H1 (cell line): ENCODE measurements around the gene C3orf38. TPM values are rescaled to one million over a fixed set of nuclear protein-coding genes. Genes with fewer than 3 reads are reported as not detected.

Experiments
- CTCF ChIA-PET: fragments of 300-600 bp; sonication (Branson Sonifier 250); formaldehyde crosslinking; loops from one replicate; lab custom pipeline; 2021; ENCODE audit not compliant: partially characterized antibody; lab: Charles Lee
- POLR2A ChIA-PET: fragments of 300-600 bp; sonication (Branson Sonifier 250); formaldehyde crosslinking; loops from one replicate; lab custom pipeline; 2021; ENCODE audit warnings: inconsistent platforms; ENCODE audit not compliant: partially characterized antibody; lab: Charles Lee
- DNase-seq, 2 experiments: peaks; one replicate each; pipeline versions ENCODE4 v3.0.0 to v3.0.0-alpha.2; 2010 to 2022; ENCODE audit warnings: low spot score in 2 of 2, low read depth in 1 of 2, mixed read lengths in 1 of 2
- FAIRE-seq: peaks from 2 replicates; lab custom pipeline; 2011; peaks lifted over from hg19 to GRCh38; lab: Jason Lieb, UNC
- H2AFZ ChIP-seq: 2 replicates; pipeline ENCODE4 v1.8.1; 2012; ENCODE audit warnings: low read length, inconsistent platforms
- H2AK5ac ChIP-seq: 2 replicates; pipeline ENCODE4 v1.6.1; 2013; ENCODE audit warnings: low read depth, low read length
- H2BK120ac ChIP-seq: replicated peaks from 2 replicates; pipeline ENCODE3; 2013; ENCODE audit warnings: low read depth, low read length, inconsistent platforms
- H2BK12ac ChIP-seq: 2 replicates; pipeline ENCODE4 v1.6.1; 2013; ENCODE audit warnings: low read depth, low read length
- H2BK15ac ChIP-seq: 2 replicates; pipeline ENCODE4 v1.6.1; 2013; ENCODE audit warnings: low read length
- H2BK20ac ChIP-seq: 2 replicates; pipeline ENCODE4 v1.6.1; 2013; ENCODE audit warnings: low read length
- H2BK5ac ChIP-seq: 2 replicates; pipeline ENCODE4 v1.6.1; 2013; ENCODE audit warnings: low read depth, low read length
- H3K14ac ChIP-seq: 2 replicates; pipeline ENCODE4 v1.6.1; 2013; ENCODE audit warnings: inconsistent platforms; ENCODE audit not compliant: insufficient read length
- H3K18ac ChIP-seq: 2 replicates; pipeline ENCODE4 v1.6.1; 2013; ENCODE audit warnings: low read length; ENCODE audit errors: extremely low read depth
- H3K23ac ChIP-seq: 2 replicates; pipeline ENCODE4 v1.6.1; 2013; ENCODE audit warnings: inconsistent platforms; ENCODE audit not compliant: insufficient read length
- H3K23me2 ChIP-seq: 2 replicates; pipeline ENCODE4 v1.6.1; 2013; ENCODE audit warnings: low read depth, low read length
- H3K27ac ChIP-seq: 2 replicates; pipeline ENCODE4 v1.6.1; 2011; ENCODE audit warnings: low read depth, low read length, inconsistent platforms
- H3K27me3 ChIP-seq, 4 experiments: replicated peaks in 1 of 4; 1 replicate in 1 of 4; 2 replicates in 3 of 4; pipeline versions ENCODE4 v1.6.1 to v1.8.1; 2011 to 2013; ENCODE audit warnings: low read length in 3 of 4, mild to moderate bottlenecking in 3 of 4, inconsistent platforms in 2 of 4, mixed read lengths in 2 of 4, moderate library complexity in 1 of 4; ENCODE audit not compliant: control insufficient read depth in 3 of 4, insufficient read depth in 3 of 4; ENCODE audit errors: extremely low read depth in 1 of 4
- H3K36me3 ChIP-seq, 4 experiments: 2 replicates each; pipeline versions ENCODE4 v1.6.1 to v1.8.1; 2011 to 2013; ENCODE audit warnings: mild to moderate bottlenecking in 4 of 4, low read length in 3 of 4, moderate library complexity in 2 of 4, control low read depth in 1 of 4, inconsistent platforms in 1 of 4; ENCODE audit not compliant: insufficient read depth in 4 of 4, control insufficient read depth in 2 of 4
- H3K4ac ChIP-seq: replicated peaks from 2 replicates; pipeline ENCODE3; 2013; ENCODE audit warnings: low read length, low read depth, mixed read lengths, inconsistent platforms; ENCODE audit not compliant: insufficient read length
- H3K4me1 ChIP-seq, 4 experiments: replicated peaks in 1 of 4; 1 replicate in 1 of 4; 2 replicates in 3 of 4; pipeline versions ENCODE4 v1.6.1 to v1.8.1; 2011 to 2013; ENCODE audit warnings: low read length in 3 of 4, inconsistent platforms in 2 of 4, mixed read lengths in 1 of 4; ENCODE audit not compliant: insufficient read depth in 4 of 4, control insufficient read depth in 3 of 4
- H3K4me2 ChIP-seq, 2 experiments: 2 replicates each; pipeline versions ENCODE4 v1.6.1 to v1.8.1; 2011 to 2013; ENCODE audit warnings: low read depth in 2 of 2, low read length in 2 of 2, control low read depth in 1 of 2, inconsistent platforms in 1 of 2, mild to moderate bottlenecking in 1 of 2; ENCODE audit not compliant: insufficient read depth in 1 of 2
- H3K4me3 ChIP-seq, 4 experiments: fragments of 200-600, 300-600 bp in 1 of 4; sonication (generic), shearing (Covaris generic), sonication (Bioruptor Twin) in 1 of 4; 2 replicates each; pipeline versions ENCODE4 v1.5.1 to v1.8.1; 2011 to 2016; ENCODE audit warnings: low read length in 4 of 4, low read depth in 3 of 4, control low read depth in 2 of 4, inconsistent platforms in 2 of 4, mild to moderate bottlenecking in 2 of 4, mixed read lengths in 1 of 4, moderate library complexity in 1 of 4; ENCODE audit not compliant: insufficient read depth in 2 of 4; ENCODE audit errors: extremely low read depth in 1 of 4
- H3K56ac ChIP-seq: replicated peaks from 2 replicates; pipeline ENCODE3; 2013; ENCODE audit warnings: low read depth, mild to moderate bottlenecking, mixed read lengths, low read length, inconsistent platforms; ENCODE audit not compliant: insufficient read length
- H3K79me1 ChIP-seq: 2 replicates; pipeline ENCODE4 v1.6.1; 2013; ENCODE audit warnings: low read depth, low read length, control low read depth
- H3K79me2 ChIP-seq, 2 experiments: 2 replicates each; pipeline versions ENCODE4 v1.6.1 to v1.8.1; 2012 to 2013; ENCODE audit warnings: low read length in 2 of 2, mild to moderate bottlenecking in 2 of 2, inconsistent platforms in 1 of 2; ENCODE audit not compliant: insufficient read depth in 2 of 2, control insufficient read depth in 1 of 2
- H3K9ac ChIP-seq, 4 experiments: replicated peaks in 1 of 4; 1 replicate in 1 of 4; 2 replicates in 3 of 4; pipeline versions ENCODE4 v1.6.1 to v1.8.1; 2011 to 2013; ENCODE audit warnings: low read depth in 3 of 4, low read length in 3 of 4, control low read depth in 2 of 4, mild to moderate bottlenecking in 2 of 4, moderate library complexity in 2 of 4, inconsistent platforms in 1 of 4; ENCODE audit errors: extremely low read depth in 1 of 4
- H3K9me3 ChIP-seq, 2 experiments: 2 replicates each; pipeline versions ENCODE4 v1.6.1 to v1.8.1; 2012 to 2013; ENCODE audit warnings: mild to moderate bottlenecking in 2 of 2, moderate library complexity in 2 of 2, control low read depth in 1 of 2, inconsistent platforms in 1 of 2, low read depth in 1 of 2, low read length in 1 of 2, mixed read lengths in 1 of 2; ENCODE audit not compliant: insufficient read depth in 2 of 2
- H4K20me1 ChIP-seq, 2 experiments: replicated peaks in 1 of 2; 2 replicates each; pipeline versions ENCODE3 to v1.8.1; 2011 to 2013; ENCODE audit warnings: inconsistent platforms in 2 of 2, low read length in 2 of 2, mild to moderate bottlenecking in 1 of 2; ENCODE audit not compliant: insufficient read depth in 2 of 2, control insufficient read depth in 1 of 2
- H4K5ac ChIP-seq: 2 replicates; pipeline ENCODE4 v1.6.1; 2013; ENCODE audit warnings: low read length, low read depth, mixed read lengths, inconsistent platforms; ENCODE audit not compliant: insufficient read length
- H4K8ac ChIP-seq: 2 replicates; pipeline ENCODE4 v1.8.0; 2013; ENCODE audit warnings: mild to moderate bottlenecking, moderate library complexity, low read length, inconsistent platforms; ENCODE audit not compliant: insufficient read depth; ENCODE audit errors: extremely low read depth
- H4K91ac ChIP-seq: replicated peaks from 2 replicates; pipeline ENCODE3; 2013; ENCODE audit warnings: low read length, mixed read lengths, inconsistent platforms; ENCODE audit not compliant: insufficient read length
- CTBP2 ChIP-seq: IDR thresholded peaks from 2 replicates; pipeline ENCODE4 v1.7.0; 2011; ENCODE audit warnings: borderline replicate concordance, mild to moderate bottlenecking, moderate library complexity, mixed read lengths, low read length; ENCODE audit not compliant: insufficient read depth, insufficient read length
- GABPA ChIP-seq: IDR thresholded peaks from 2 replicates; pipeline ENCODE4 v1.6.1; 2011; ENCODE audit warnings: mild to moderate bottlenecking, low read length, moderate library complexity, borderline replicate concordance; ENCODE audit not compliant: insufficient read depth
- KDM1A ChIP-seq: fragments of 200-600, 300-600 bp; sonication (generic); IDR thresholded peaks from 2 replicates; pipeline ENCODE4 v1.7.1; 2016; ENCODE audit warnings: mild to moderate bottlenecking, low read length, borderline replicate concordance
- KDM4A ChIP-seq: IDR thresholded peaks from one replicate; pipeline ENCODE4 v1.7.1; 2012; ENCODE audit warnings: low read depth, mild to moderate bottlenecking, moderate library complexity, low read length, inconsistent platforms; ENCODE audit not compliant: severe bottlenecking
- KDM5A ChIP-seq: fragments of 200-600 bp; IDR thresholded peaks from 2 replicates; pipeline ENCODE4 v1.7.1; 2012; ENCODE audit warnings: mild to moderate bottlenecking, low read length, inconsistent platforms, mixed read lengths
- MAFK ChIP-seq: IDR thresholded peaks from 2 replicates; pipeline ENCODE4 v1.6.1; 2012; ENCODE audit warnings: low read depth, mild to moderate bottlenecking, improper control_type of control experiment, low read length
- POU5F1 ChIP-seq: IDR thresholded peaks from 2 replicates; pipeline ENCODE4 v1.6.1; 2011; ENCODE audit warnings: low read depth, mild to moderate bottlenecking, low read length, moderate library complexity
- SIX5 ChIP-seq: IDR thresholded peaks from 2 replicates; pipeline ENCODE4 v1.6.1; 2011; ENCODE audit warnings: mild to moderate bottlenecking, low read depth, low read length
- SP1 ChIP-seq: IDR thresholded peaks from 2 replicates; pipeline ENCODE4 v1.6.1; 2011; ENCODE audit warnings: low read depth, low read length
- SRF ChIP-seq: IDR thresholded peaks from 2 replicates; pipeline ENCODE4 v1.6.1; 2011; ENCODE audit warnings: mild to moderate bottlenecking, low read depth, low read length, moderate library complexity
- YY1 ChIP-seq: IDR thresholded peaks from 2 replicates; pipeline ENCODE4 v1.6.1; 2011; ENCODE audit warnings: low read depth, mild to moderate bottlenecking, low read length
- WGBS, 2 experiments: shearing (Covaris generic) in 1 of 2; methylation state at CpG; one replicate each; pipeline versions ENCODE4 v1.1.6 to v1.1.7; 2013 to 2015; ENCODE audit warnings: low lambda C conversion rate in 2 of 2, mixed read lengths in 2 of 2, inconsistent platforms in 1 of 2, low coverage in 1 of 2, missing lambda C conversion rate in 1 of 2; ENCODE audit not compliant: insufficient replicate concordance in 2 of 2, insufficient coverage in 1 of 2, insufficient read length in 1 of 2; ENCODE audit errors: extremely low coverage in 1 of 2, missing lambda C conversion rate in 1 of 2; 5-methylcytosine and 5-hydroxymethylcytosine counted together
- polyA plus RNA-seq, 7 experiments: library from polyadenylated mRNA; depleted of rRNA in 3 of 7; stranded (reverse) in 5 of 7; unstranded in 2 of 7; fragments of >200 nt in 5 of 7; fragments of 200-250 nt in 2 of 7; gene quantifications; 1 replicate in 5 of 7; 2 replicates in 1 of 7; 4 replicates in 1 of 7; pipeline versions ENCODE4 v1.2.1 to v1.2.3, GENCODE V29; 2011 to 2013; ENCODE audit warnings: missing spikeins in 2 of 7, mixed read lengths in 2 of 7
- total RNA-seq: library from RNA; stranded (reverse); fragmentation: NEBNext Ultra II Directional; extraction: Animal tissue kit (Norgen Biotek cat#: 25700); gene quantifications from 2 replicates; pipeline ENCODE4 v1.2.1, GENCODE V29; 2021
- TF ChIP-seq, protein P1 (sequence below), 3 experiments: IDR thresholded peaks; 1 replicate in 2 of 3; 2 replicates in 1 of 3; pipeline versions ENCODE4 v1.5.1 to v1.6.1; 2011; ENCODE audit warnings: low read length in 3 of 3, mild to moderate bottlenecking in 3 of 3, inconsistent platforms in 2 of 3, low read depth in 1 of 3, moderate library complexity in 1 of 3; ENCODE audit not compliant: insufficient read depth in 1 of 3; ENCODE audit errors: control extremely low read depth in 1 of 3

Gene C3orf38
- total and polyA plus RNA-seq, 2 of the 8 experiments (the other 6 are each of a cell fraction or from before 2014, with no cell fraction given): 8.6 to 32.1 TPM

DNA sequence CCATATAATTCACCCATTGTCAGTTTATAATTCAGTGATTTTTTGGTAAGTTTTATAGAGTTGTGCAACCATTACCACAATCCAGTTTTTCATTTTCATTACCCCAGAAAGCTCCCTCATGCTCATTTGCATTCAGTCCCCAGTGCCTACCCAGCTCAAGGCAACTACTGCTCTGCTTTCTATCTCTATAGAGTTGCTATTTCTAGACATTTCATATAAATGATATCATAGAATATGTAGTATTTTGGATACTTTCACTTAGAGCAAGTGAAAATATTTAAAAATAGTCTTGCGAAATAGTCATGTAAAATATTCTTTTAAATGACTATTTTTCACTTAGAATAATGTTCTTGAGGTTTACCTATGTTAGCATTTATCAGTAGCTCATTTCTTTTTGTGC is 48.6 kb upstream of the C3orf38 start:
- Histone ChIP-seq H3K27me3 (no peaks in the 10 kb centered on the region), H2BK15ac (no peak overlapping the region), H2BK5ac (no peak overlapping the region), H2AK5ac (no peak overlapping the region), H3K4ac (no peak overlapping the region), H3K79me1 (no peaks in the 10 kb centered on the region; the same call in 1 of the 2 replicates), H3K23ac (no peak overlapping the region), H3K4me2 (no peak overlapping the region), H3K14ac (no peak overlapping the region), H3K79me2 (0 out of 4 replicates have a peak, but pooled peaks cover 0 to 3% of the 10 kb centered on the region in 2 experiments), H3K23me2 (no peaks in the 10 kb centered on the region), H4K8ac (no peak overlapping the region), H3K9me3 (no peaks in the 10 kb centered on the region), H3K9ac (no peak overlapping the region), H2BK120ac (no peak overlapping the region), H2AFZ (no peak overlapping the region), H4K20me1 (no peaks in the 10 kb centered on the region), H3K18ac (no peak overlapping the region), H3K36me3 (no peaks in the 10 kb centered on the region; a peak in 1 of 8 replicates), H2BK12ac (no peak overlapping the region), H4K91ac (no peak overlapping the region), H4K5ac (no peak overlapping the region), H3K27ac (no peak overlapping the region), H3K56ac (no peak overlapping the region), H3K4me1 (no peaks in the 10 kb centered on the region), H3K4me3 (no peak overlapping the region), H2BK20ac (no peak overlapping the region)
- no peak for FAIRE-seq
- POLR2A ChIA-PET: no interaction called here
- 97% methylated on average over 1 of the region's 1 CpG; no CpG with 5 or more reads in 1 of the 2 experiments for WGBS, 2 experiments
- DNase-seq: no peak
- CTCF ChIA-PET: interaction anchor here (2.4 kb wide), 1 partner anchor 12 kb away, joined by 6 read pairs; no protein-coding TSS in a partner anchor
- TF ChIP-seq KDM4A: no peak
- TF ChIP-seq KDM1A: no peak
- no peak for TF ChIP-seq SP1
- TF ChIP-seq SRF: no peak
- no peak for TF ChIP-seq MAFK
- TF ChIP-seq POU5F1: no peak
- no peak for TF ChIP-seq KDM5A
- no peak for TF ChIP-seq YY1
- no peak for TF ChIP-seq GABPA
- no peak for TF ChIP-seq SIX5
- TF ChIP-seq, protein P1, sequence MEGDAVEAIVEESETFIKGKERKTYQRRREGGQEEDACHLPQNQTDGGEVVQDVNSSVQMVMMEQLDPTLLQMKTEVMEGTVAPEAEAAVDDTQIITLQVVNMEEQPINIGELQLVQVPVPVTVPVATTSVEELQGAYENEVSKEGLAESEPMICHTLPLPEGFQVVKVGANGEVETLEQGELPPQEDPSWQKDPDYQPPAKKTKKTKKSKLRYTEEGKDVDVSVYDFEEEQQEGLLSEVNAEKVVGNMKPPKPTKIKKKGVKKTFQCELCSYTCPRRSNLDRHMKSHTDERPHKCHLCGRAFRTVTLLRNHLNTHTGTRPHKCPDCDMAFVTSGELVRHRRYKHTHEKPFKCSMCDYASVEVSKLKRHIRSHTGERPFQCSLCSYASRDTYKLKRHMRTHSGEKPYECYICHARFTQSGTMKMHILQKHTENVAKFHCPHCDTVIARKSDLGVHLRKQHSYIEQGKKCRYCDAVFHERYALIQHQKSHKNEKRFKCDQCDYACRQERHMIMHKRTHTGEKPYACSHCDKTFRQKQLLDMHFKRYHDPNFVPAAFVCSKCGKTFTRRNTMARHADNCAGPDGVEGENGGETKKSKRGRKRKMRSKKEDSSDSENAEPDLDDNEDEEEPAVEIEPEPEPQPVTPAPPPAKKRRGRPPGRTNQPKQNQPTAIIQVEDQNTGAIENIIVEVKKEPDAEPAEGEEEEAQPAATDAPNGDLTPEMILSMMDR (IDR thresholded peaks at IDR 0.05; ENCODE audit: control extremely low read depth in 1 of 3, insufficient read depth in 1 of 3, low read depth in 1 of 3, low read length in 3 of 3): no peak
- no peak for TF ChIP-seq CTBP2
